HK-2 (cell line): ENCODE data around the gene SP100.
A peak's percentile ranks its signal among the peaks of the same experiment; 100 is the strongest.
"Not testable (repeated sequence)": the region's sequence is repeated elsewhere in the genome, so short reads cannot be mapped to it uniquely, and the experiment has no call there.

Experiments
- DNase-seq: peaks from one replicate; pipeline ENCODE4 v3.0.0-alpha.2; 2018; ENCODE audit not compliant: unreplicated experiment

SP100 gene

GRCh38 chr2:230457793-230458192, 41.8 kb downstream of the SP100 start:
- no peak for DNase-seq

- DNase-seq: no peak
These were observed 43.2 kb downstream of the SP100 start for GRCh38 chr2:230459216-230459615.

- no peak for DNase-seq
These were observed 55.1 kb downstream of the SP100 start for GRCh38 chr2:230471074-230471473.

GRCh38 chr2:230472621-230473018, 56.6 kb downstream of the SP100 start:
- peak; percentile 14 for DNase-seq

GRCh38 chr2:230473378-230473777, 57.4 kb downstream of the SP100 start:
- DNase-seq: peak; percentile 4

GRCh38 chr2:230475143-230475542, 59.1 kb downstream of the SP100 start:
- DNase-seq: no peak

GRCh38 chr2:230485801-230486341, 69.9 kb downstream of the SP100 start:
- DNase-seq: no peak

- DNase-seq: not testable (repeated sequence)
These were observed 75.2 kb downstream of the SP100 start for GRCh38 chr2:230491219-230491618.

GRCh38 chr2:230492107-230492506, 76.1 kb downstream of the SP100 start:
- no peak for DNase-seq

GRCh38 chr2:230494980-230495379, 79.0 kb downstream of the SP100 start:
- no peak for DNase-seq

- DNase-seq: no peak
These were observed 80.9 kb downstream of the SP100 start for GRCh38 chr2:230496891-230497290.

- no peak for DNase-seq
These were observed 82.6 kb downstream of the SP100 start for GRCh38 chr2:230498506-230499107.

GRCh38 chr2:230502593-230502992, 86.6 kb downstream of the SP100 start:
- no peak for DNase-seq

- no peak for DNase-seq
These were observed 87.8 kb downstream of the SP100 start for GRCh38 chr2:230503798-230504197.

- DNase-seq: no peak
These were observed 89.2 kb downstream of the SP100 start for GRCh38 chr2:230505162-230505561.

GRCh38 chr2:230512955-230513748, 97.2 kb downstream of the SP100 start:
- DNase-seq: peak; percentile 15

- DNase-seq: no peak
These were observed 104.3 kb downstream of the SP100 start for GRCh38 chr2:230520061-230520874.

GRCh38 chr2:230520875-230521155, 104.8 kb downstream of the SP100 start:
- no peak for DNase-seq

- no peak for DNase-seq
These were observed 105.4 kb downstream of the SP100 start for GRCh38 chr2:230521386-230521785.

GRCh38 chr2:230525682-230526081, 109.7 kb downstream of the SP100 start:
- no peak for DNase-seq

GRCh38 chr2:230537531-230537976, 121.6 kb downstream of the SP100 start:
- DNase-seq: no peak

GRCh38 chr2:230540332-230540731, 124.3 kb downstream of the SP100 start:
- DNase-seq: no peak
